NCI-H1092 treated with DMSO at 0.1 percent for 48 hours (cell line): ENCODE measurements around the gene MDN1.

Experiments
- DNase-seq: peaks from one replicate; lab custom pipeline; 2025; lab: John Stamatoyannopoulos, UW

MDN1 gene

DNA sequence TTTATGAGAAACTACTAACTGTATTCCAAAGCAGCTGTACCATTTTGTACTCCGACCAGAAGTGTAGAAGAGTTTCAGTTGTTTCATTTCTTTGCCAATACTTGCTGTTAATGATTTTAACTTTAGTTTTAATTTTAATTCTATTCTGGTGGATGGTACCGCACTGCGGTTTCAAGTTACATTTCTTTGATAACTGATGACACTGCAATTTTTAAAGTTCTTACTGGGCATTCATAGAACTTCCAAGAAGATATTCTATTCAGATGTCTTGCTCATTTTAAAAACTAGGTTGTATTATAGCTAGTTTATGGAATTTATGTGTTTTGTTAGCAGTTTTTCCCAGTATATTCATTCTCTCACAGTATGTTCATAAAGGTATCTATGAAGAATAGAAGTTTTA is 117.2 kb downstream of the MDN1 start:
- no peak for DNase-seq

- no peak for DNase-seq
Measured at GRCh38 chr6:89695667-89696066, 123.9 kb downstream of the MDN1 start.

GRCh38 chr6:89694428-89694827 is 125.2 kb downstream of the MDN1 start:
- no peak for DNase-seq

GRCh38 chr6:89693207-89693606 is 126.4 kb downstream of the MDN1 start:
- DNase-seq = no peak

GRCh38 chr6:89692256-89692655 is 127.3 kb downstream of the MDN1 start:
- DNase-seq = no peak

GRCh38 chr6:89690944-89691324 is 128.7 kb downstream of the MDN1 start:
- DNase-seq = no peak

DNA sequence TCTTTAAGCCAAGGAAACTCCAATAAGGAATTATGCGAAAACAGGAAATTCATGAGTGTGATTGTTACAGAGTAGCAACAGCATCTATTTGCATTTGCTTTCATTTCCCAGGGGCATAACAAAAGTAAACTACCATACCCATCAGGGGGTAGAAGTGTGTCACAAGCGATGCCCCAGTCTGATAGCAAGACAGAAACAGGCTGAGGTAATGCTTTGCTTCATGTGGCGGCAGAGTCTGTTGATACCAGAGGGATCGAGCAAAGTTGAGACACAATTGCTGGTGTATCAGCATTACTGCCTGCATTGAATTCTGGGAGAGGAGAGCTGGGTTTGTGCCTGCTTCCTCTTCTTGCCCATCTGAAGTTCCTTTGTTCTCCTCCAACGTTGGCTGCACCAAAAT is 129.9 kb downstream of the MDN1 start:
- DNase-seq = no peak

- no peak for DNase-seq
Measured at GRCh38 chr6:89688328-89688727, 131.3 kb downstream of the MDN1 start.

DNA sequence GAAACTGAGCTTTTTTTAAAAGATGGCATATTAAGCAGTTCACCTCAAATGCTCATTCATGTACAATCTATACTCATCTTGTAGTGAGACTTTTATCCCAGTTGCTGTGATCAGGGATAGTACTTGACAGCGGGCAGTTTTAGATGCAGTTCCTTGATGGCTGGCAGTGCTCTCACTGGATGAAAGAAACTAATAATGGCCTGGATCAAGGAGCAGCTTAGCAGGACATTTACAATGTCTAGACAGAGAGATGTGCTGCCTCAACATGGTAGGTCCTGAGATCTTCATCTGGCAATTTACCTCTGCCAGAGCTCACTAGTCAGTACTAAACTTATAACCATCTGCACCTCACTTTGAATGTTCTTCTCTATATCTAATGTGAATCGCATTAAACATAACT is 134.3 kb downstream of the MDN1 start:
- DNase-seq = no peak

DNA sequence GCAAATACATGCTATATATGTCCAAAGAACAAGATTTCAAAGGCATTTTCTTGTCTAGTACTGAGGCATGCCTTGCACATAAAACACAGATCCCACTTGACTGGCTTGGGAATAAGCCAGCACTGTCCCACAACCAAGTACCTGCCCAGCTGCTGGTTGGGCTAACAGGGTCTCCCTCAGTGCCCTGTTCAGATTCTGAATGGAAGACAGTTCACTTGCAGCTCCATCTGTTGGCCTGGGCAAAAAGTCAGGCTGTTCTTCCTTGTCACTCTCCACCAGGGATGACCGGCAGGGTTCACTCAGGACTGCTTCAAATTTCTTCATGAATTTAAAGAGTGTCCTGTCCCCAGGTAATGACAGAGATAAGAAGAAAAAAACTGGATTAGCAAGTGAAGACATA is 136.6 kb downstream of the MDN1 start:
- DNase-seq = no peak

- DNase-seq = no peak
Measured at GRCh38 chr6:89681983-89682564, 137.5 kb downstream of the MDN1 start.

GRCh38 chr6:89680551-89680950 is 139.0 kb downstream of the MDN1 start:
- DNase-seq = no peak

DNA sequence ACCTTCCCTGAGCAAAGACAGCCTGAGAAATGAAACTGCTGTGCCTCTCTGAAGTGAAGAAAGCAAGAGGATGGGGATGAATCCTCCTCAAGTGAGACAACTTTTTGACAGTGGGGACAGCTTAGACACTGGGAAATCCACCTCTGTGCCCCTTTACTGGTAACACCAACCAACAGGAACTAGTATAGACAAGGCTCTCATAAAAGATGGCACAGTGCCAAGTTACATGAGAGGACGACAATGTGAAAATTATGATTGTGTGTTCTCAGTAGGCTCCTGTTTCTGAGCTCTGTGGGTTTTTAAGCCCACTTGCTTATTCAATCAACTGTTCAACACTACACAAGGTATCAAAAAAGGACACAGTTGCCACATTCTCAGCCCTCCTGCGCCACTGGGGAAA is 139.4 kb downstream of the MDN1 start:
- DNase-seq = no peak

DNA sequence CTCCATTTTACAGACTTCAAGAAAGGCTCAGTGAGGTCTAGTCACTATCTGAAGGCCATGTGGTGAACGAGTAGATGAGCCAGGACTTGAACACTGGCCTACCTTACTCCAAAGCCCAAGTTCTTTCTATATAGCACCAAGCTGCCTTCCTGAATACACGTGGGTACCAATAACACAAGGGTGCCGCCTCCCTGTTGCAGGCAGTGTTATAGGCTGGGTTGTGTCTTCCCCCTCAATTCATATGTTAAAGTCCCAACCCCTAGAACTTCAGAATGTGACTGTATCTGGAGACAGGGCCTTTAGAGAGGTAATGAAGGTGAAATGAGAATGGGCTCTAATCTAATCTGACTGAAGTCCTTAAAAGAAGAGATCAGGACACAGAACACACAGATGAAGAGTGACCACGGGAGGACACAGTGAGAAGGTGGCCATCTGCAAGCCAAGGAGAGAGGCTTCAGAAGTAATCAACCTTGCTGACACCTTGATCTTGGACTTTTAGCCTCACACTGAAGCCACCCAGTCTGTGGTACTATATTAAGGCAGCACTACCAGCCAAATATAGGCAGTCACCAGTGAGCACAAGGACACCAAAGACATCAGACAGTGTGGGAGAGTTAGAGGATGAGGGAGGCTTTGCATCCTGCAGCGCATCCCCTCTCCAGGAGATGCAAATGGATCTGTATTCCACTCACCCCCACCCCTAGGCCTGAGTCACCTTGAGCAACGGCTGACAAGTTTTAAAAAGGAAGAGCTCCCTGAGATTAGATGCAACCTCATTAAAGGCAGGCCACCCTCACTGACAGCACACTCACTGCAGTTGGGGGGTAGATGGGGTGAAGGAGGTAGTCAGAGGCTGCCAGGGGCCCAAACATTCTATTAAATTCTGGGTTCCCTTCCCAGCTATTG is 140.1 kb downstream of the MDN1 start:
- DNase-seq = no peak

GRCh38 chr6:89678531-89678930 is 141.1 kb downstream of the MDN1 start:
- DNase-seq = no peak

DNA sequence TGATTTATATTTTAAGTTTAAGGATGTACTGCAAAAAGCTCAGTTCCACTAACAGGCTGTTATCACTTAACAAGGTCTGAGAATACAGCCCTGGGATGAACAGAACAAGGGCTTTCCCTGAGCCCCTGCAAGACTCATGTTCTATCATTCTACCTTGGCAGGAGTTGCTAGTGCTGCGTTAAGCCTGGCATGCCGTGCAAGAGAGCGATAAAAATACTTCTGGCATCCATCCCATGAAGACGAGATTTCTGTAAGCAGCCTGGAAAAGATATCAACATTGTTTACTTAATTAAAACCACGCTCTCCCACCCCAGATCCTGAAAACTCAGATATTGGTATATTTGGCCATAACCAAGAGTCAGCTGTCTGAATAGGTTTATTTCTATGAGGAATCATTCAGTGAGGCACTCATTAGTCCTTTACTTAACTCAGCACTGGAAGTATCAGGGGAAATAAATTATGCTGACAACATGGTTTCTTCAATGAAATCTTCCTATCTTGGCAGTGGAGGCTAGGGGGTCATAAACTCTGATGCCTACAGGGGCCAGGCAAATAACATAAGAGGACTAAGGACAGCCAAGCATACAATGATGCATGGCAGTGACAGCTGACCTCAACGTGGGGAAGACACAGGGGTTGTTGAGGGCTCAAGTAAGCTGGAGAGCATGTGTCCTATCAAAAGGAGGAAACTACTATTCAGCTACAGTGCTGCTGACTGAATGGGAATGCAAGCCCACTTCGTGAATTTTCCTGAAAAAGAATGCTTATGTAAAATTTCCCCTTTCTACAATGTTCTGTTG is 143.4 kb downstream of the MDN1 start:
- no peak for DNase-seq

- DNase-seq = no peak
Measured at GRCh38 chr6:89670935-89671565, 148.5 kb downstream of the MDN1 start.

DNA sequence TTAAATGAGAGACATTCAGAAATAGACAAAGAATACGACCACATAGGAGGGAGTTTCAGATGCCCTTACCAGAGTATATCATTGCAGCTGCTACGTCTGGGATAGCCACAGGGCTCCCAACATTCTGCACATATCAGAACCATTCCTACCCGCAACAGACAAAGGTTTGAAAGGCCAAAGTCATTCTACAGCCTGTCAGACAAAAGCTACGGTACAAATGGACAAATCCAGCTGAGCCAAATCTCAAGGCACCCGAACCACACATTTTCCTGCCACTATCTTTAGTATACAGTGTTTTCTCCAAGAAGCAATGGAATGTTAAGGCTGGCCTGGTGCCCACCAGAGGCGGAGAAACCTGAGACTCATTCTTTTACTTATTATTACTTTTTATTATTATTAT is 150.6 kb downstream of the MDN1 start:
- no peak for DNase-seq

GRCh38 chr6:89667872-89668556 is 151.6 kb downstream of the MDN1 start:
- DNase-seq = no peak

DNA sequence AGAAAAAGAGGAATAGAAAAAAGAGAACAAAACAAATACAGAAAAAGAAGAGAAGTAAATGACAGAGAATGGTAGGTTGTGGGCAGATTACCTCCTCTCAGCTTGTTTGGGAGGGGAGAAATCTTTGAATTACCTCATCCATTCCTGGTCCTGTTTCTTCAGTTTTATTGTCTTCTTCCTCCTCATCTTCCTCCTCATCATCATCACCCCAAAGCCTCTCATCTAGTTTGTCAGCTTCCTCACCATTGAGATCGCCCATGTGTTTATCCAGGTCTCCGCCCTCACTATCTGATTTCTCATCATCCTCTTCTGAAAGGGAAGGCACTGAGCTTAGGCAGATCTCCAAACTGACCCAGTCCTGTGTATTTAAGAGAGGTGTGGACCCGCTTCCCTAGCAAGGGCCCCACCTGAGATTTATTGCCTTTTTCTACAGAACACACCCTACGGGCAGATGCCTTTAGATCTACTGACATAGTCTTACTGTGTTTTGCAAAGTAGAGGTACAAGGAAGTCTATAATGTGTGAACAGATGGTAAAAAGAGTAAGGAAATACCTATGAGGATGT is 156.9 kb downstream of the MDN1 start:
- DNase-seq = no peak

- DNase-seq = no peak
Measured at GRCh38 chr6:89661559-89661958, 158.0 kb downstream of the MDN1 start.

DNA sequence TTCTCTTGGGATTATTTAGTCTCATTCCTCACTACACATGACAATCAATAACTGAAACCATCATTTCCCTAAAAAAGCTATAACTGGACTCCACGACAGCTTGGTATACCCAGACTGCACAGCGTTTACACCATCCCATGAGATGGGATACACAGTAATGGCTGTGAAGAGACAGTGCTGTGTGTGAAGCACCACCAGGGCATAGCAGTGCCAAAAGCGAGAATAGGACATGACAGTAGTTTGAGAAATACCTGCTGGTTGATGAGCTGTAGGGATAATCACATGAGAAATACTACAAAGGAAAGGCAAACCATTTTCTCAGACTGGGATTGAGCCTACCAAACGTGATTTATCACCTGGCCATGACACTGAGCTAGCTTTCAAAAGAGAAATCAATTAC is 158.6 kb downstream of the MDN1 start:
- DNase-seq = no peak
